ENCODE data around the gene STX11. TPM values are rescaled to one million over a fixed set of nuclear protein-coding genes. Genes with fewer than 3 reads are reported as not detected.

Gene STX11
- total and polyA plus RNA-seq, 10 of the 15 experiments (the other 5 are each of a cell fraction or from before 2014, with no cell fraction given) = 0.66 to 38.1 (median 19.8) TPM

GRCh38 chr6:144215402-144215931 lies 65.2 kb downstream of the STX11 start:
- POLR2A ChIA-PET = no interaction called here
- no peaks in the 10 kb centered on the region for H4K20me1 ChIP-seq (ENCODE audit: control insufficient read depth, insufficient read depth)
- peak overlapping the region; percentile 68 for H3K4me3 ChIP-seq
- peak overlapping the region; percentile 67 for H3K9ac ChIP-seq (ENCODE audit: control insufficient read depth, insufficient read depth, low read length)
- H3K4me1 ChIP-seq (ENCODE audit: control insufficient read depth, insufficient read depth, low read length) = peaks cover 9% of the 10 kb centered on the region
- in situ Hi-C loops (cut with MboI) (loop anchor here (5.0 kb wide), 3 partner anchors 63 to 638 kb away; partner anchors contain the start of genes SF3B5 and STX11), intact Hi-C loops (cut with micrococcal nuclease; ENCODE audit: unreplicated experiment) (loop anchor here (5.0 kb wide), 1 partner anchor 638 kb away; no protein-coding TSS in a partner anchor)
- H2AFZ ChIP-seq (ENCODE audit: control insufficient read depth, low read depth, low read length) = peak overlapping the region; percentile 88
- H3K79me2 ChIP-seq (ENCODE audit: control insufficient read depth, insufficient read depth, low read length) = no peaks in the 10 kb centered on the region
- ATAC-seq (peak; percentile 35), DNase-seq (ENCODE audit: low read depth, low spot score) (peak; percentile 8), FAIRE-seq (no peak)
- no peaks in the 10 kb centered on the region for H3K36me3 ChIP-seq (ENCODE audit: control insufficient read depth in 2 of 2, insufficient read depth in 2 of 2, low read length in 1 of 2)
- BruUV-seq (replicated peaks) = TSS peak; percentile 86
- 44% methylated on average over 10 of the region's 10 CpGs for WGBS (ENCODE audit: insufficient coverage, insufficient replicate concordance, low lambda C conversion rate, missing lambda C conversion rate)
- SMC1A ChIA-PET (ENCODE audit: uncharacterized antibody, unreplicated experiment) = interaction anchor here (1.0 to 5.0 kb wide), 7 partner anchors 58 to 129 kb away, joined by 3 to 47 read pairs (median 3); no protein-coding TSS in a partner anchor
- CTCF ChIA-PET = interaction anchor here (0.9 to 5.8 kb wide), 4 partner anchors 22 to 113 kb away, joined by 3 to 142 read pairs (median 22); no protein-coding TSS in a partner anchor
- no peaks in the 10 kb centered on the region for H3K27me3 ChIP-seq (replicated peaks in 1 of 2; ENCODE audit: control insufficient read depth in 2 of 2, insufficient read depth in 2 of 2, low read length in 1 of 2)
- peak overlapping the region; percentile 87 for H3K4me2 ChIP-seq (ENCODE audit: control insufficient read depth, insufficient read depth)
- H3K9me3 ChIP-seq (replicated peaks; ENCODE audit: control insufficient read depth, insufficient read depth, low read length) = peaks cover 2% of the 10 kb centered on the region; the same call in 2 of the 3 replicates
- TF ChIP-seq PAX5 (IDR thresholded peaks at IDR 0.05; ENCODE audit: borderline replicate concordance, low read depth, low read length) = no peak; the same call in 1 of the 2 replicates
- TF ChIP-seq, protein P1, sequence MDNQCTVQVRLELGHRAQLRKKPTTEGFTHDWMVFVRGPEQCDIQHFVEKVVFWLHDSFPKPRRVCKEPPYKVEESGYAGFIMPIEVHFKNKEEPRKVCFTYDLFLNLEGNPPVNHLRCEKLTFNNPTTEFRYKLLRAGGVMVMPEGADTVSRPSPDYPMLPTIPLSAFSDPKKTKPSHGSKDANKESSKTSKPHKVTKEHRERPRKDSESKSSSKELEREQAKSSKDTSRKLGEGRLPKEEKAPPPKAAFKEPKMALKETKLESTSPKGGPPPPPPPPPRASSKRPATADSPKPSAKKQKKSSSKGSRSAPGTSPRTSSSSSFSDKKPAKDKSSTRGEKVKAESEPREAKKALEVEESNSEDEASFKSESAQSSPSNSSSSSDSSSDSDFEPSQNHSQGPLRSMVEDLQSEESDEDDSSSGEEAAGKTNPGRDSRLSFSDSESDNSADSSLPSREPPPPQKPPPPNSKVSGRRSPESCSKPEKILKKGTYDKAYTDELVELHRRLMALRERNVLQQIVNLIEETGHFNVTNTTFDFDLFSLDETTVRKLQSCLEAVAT (IDR thresholded peaks at IDR 0.05) = 0 out of 2 replicates have a peak, but pooled peaks have one; percentile 6
- TF ChIP-seq HDGF (IDR thresholded peaks at IDR 0.05) = peak; percentile 73; the same call in 1 of the 2 replicates
- TF ChIP-seq IRF4 (IDR thresholded peaks at IDR 0.05; ENCODE audit: low read depth, low read length) = 0 out of 2 replicates have a peak, but pooled peaks have one; percentile 28
- H3K27ac ChIP-seq (ENCODE audit: control insufficient read depth, insufficient read depth) = peak overlapping the region; percentile 88
- RAD21 ChIA-PET (ENCODE audit: unreplicated experiment) = interaction anchor here (1.6 to 4.5 kb wide), 3 partner anchors 62 to 111 kb away, joined by 4 to 21 read pairs (median 7); no protein-coding TSS in a partner anchor

Measured in GM12878 (cell line).